HG03378 (cell line): ENCODE measurements around the gene KIF9.
"Not testable (repeated sequence)": the region's sequence is repeated elsewhere in the genome, so short reads cannot be mapped to it uniquely, and the experiment has no call there.

Experiments
- ATAC-seq: cut with Tn5 transposase; IDR thresholded peaks from one replicate; pipeline ENCODE4 v1.9.1; 2021; ENCODE audit warnings: mild to moderate bottlenecking, moderate library complexity; ENCODE audit not compliant: unreplicated experiment

Gene KIF9

GRCh38 chr3:47193871-47194859, 88.4 kb downstream of the KIF9 start:
- no peak for ATAC-seq

GRCh38 chr3:47186285-47186684, 96.3 kb downstream of the KIF9 start:
- ATAC-seq: no peak

- not testable (repeated sequence) for ATAC-seq
Observed at GRCh38 chr3:47181685-47182084, 100.9 kb downstream of the KIF9 start.

- not testable (repeated sequence) for ATAC-seq
Observed at GRCh38 chr3:47180011-47180410, 102.6 kb downstream of the KIF9 start.
